ENCODE measurements around the gene SF3B2. TPM values are rescaled to one million over a fixed set of nuclear protein-coding genes. Genes with fewer than 3 reads are reported as not detected.
"Not testable (repeated sequence)": the region's sequence is repeated elsewhere in the genome, so short reads cannot be mapped to it uniquely, and the experiment has no call there.

SF3B2 gene
- polyA plus RNA-seq, 4 donors = 221 to 254 (median 237) TPM

GRCh38 chr11:66016793-66017177, 35.4 kb upstream of the SF3B2 start:
- no peak for DNase-seq (ENCODE audit: low read depth in 4 of 4, low spot score in 2 of 4)

- no peak for DNase-seq (ENCODE audit: low read depth in 4 of 4, low spot score in 2 of 4)
Observed at GRCh38 chr11:66017321-66017720, 34.8 kb upstream of the SF3B2 start.

GRCh38 chr11:66020212-66020611, 32.0 kb upstream of the SF3B2 start:
- DNase-seq (ENCODE audit: low read depth in 4 of 4, low spot score in 2 of 4) = no peak

GRCh38 chr11:66020618-66021357, 31.4 kb upstream of the SF3B2 start:
- DNase-seq (ENCODE audit: low read depth in 4 of 4, low spot score in 2 of 4) = no peak

GRCh38 chr11:66022401-66023185, 29.6 kb upstream of the SF3B2 start:
- DNase-seq (ENCODE audit: low read depth in 4 of 4, low spot score in 2 of 4) = peak in 1 of 4 donors; percentile 34

GRCh38 chr11:66023186-66023440, 29.1 kb upstream of the SF3B2 start:
- DNase-seq (ENCODE audit: low read depth in 4 of 4, low spot score in 2 of 4) = not testable (repeated sequence)

GRCh38 chr11:66026017-66026529, 26.1 kb upstream of the SF3B2 start, which contains the start of gene CATSPER1:
TSS of gene CATSPER1 (minus strand) at chr11:66026479. CDS start at chr11:66026379, 100 bp downstream.
- no peak for DNase-seq (ENCODE audit: low read depth in 4 of 4, low spot score in 2 of 4)

- DNase-seq (ENCODE audit: low read depth in 4 of 4, low spot score in 2 of 4) = no peak
Observed at GRCh38 chr11:66032957-66033735, 19.0 kb upstream of the SF3B2 start.

- DNase-seq (ENCODE audit: low read depth in 4 of 4, low spot score in 2 of 4) = no peak
Observed at GRCh38 chr11:66035653-66036333, 16.4 kb upstream of the SF3B2 start.

- DNase-seq (ENCODE audit: low read depth in 4 of 4, low spot score in 2 of 4) = no peak
Observed at GRCh38 chr11:66036334-66036710, 15.8 kb upstream of the SF3B2 start.

- no peak for DNase-seq (ENCODE audit: low read depth in 4 of 4, low spot score in 2 of 4)
Observed at GRCh38 chr11:66037327-66037726, 14.8 kb upstream of the SF3B2 start.

GRCh38 chr11:66039765-66040164, 12.4 kb upstream of the SF3B2 start:
- DNase-seq (ENCODE audit: low read depth in 4 of 4, low spot score in 2 of 4) = no peak

- no peak for DNase-seq (ENCODE audit: low read depth in 4 of 4, low spot score in 2 of 4)
Observed at GRCh38 chr11:66042227-66042995, 9.8 kb upstream of the SF3B2 start.

- DNase-seq (ENCODE audit: low read depth in 4 of 4, low spot score in 2 of 4) = no peak
Observed at GRCh38 chr11:66042996-66043906, 8.9 kb upstream of the SF3B2 start.

GRCh38 chr11:66044757-66045156, 7.4 kb upstream of the SF3B2 start:
- DNase-seq (ENCODE audit: low read depth in 4 of 4, low spot score in 2 of 4) = no peak

- DNase-seq (ENCODE audit: low read depth in 4 of 4, low spot score in 2 of 4) = peak in 1 of 4 donors; percentile 56
Observed at GRCh38 chr11:66045177-66045639, 7.0 kb upstream of the SF3B2 start.

- no peak for DNase-seq (ENCODE audit: low read depth in 4 of 4, low spot score in 2 of 4)
Observed at GRCh38 chr11:66046901-66047300, 5.3 kb upstream of the SF3B2 start.

- DNase-seq (ENCODE audit: low read depth in 4 of 4, low spot score in 2 of 4) = no peak
Observed at GRCh38 chr11:66047541-66048365, 4.4 kb upstream of the SF3B2 start.

All from left renal cortex interstitium (tissue), 4 donors.